GM12878 (cell line): Measurements from ENCODE around the gene CIAO2A. TPM values are rescaled to one million over a fixed set of nuclear protein-coding genes. Genes with fewer than 3 reads are reported as not detected.

Experiments
- ASH2L ChIP-seq: fragments of 300-600, 200-600 bp; sonication (generic); IDR thresholded peaks from 2 replicates; pipeline ENCODE4 v1.6.1; 2017; ENCODE audit warnings: low read depth, mild to moderate bottlenecking, borderline replicate concordance
- BCL11A ChIP-seq: IDR thresholded peaks from 2 replicates; pipeline ENCODE4 v1.6.1; 2011; ENCODE audit warnings: low read depth, low read length
- BMI1 ChIP-seq: fragments of 450-650 bp; IDR thresholded peaks from 2 replicates; pipeline ENCODE4 v1.6.1; 2016; ENCODE audit warnings: mild to moderate bottlenecking, moderate library complexity, borderline replicate concordance
- BRCA1 ChIP-seq: IDR thresholded peaks from 2 replicates; pipeline ENCODE4 v1.6.1; 2011; ENCODE audit warnings: low read depth, low read length, improper control_type of control experiment
- CREB1 ChIP-seq: IDR thresholded peaks from 2 replicates; pipeline ENCODE4 v1.6.1; 2012; ENCODE audit warnings: low read depth, mild to moderate bottlenecking, inconsistent platforms
- E4F1 ChIP-seq: fragments of 450-650 bp; IDR thresholded peaks from 2 replicates; pipeline ENCODE4 v1.6.1; 2018; ENCODE audit warnings: borderline replicate concordance, mild to moderate bottlenecking; ENCODE audit not compliant: partially characterized antibody
- ESRRA ChIP-seq: IDR thresholded peaks from 2 replicates; pipeline ENCODE4 v1.6.1; 2012; ENCODE audit warnings: mild to moderate bottlenecking, low read length, improper control_type of control experiment
- FOXK2 ChIP-seq: fragments of 450-650 bp; IDR thresholded peaks from 2 replicates; pipeline ENCODE4 v1.6.1; 2017; ENCODE audit warnings: mild to moderate bottlenecking, moderate library complexity
- IRF3 ChIP-seq: fragments of 450-650 bp; IDR thresholded peaks from 2 replicates; pipeline ENCODE4 v1.6.1; 2014; ENCODE audit warnings: mild to moderate bottlenecking
- JUNB ChIP-seq: IDR thresholded peaks from 2 replicates; pipeline ENCODE4 v1.6.1; 2016; ENCODE audit warnings: antibody characterized with exemption, mild to moderate bottlenecking
- MEF2A ChIP-seq: IDR thresholded peaks from 2 replicates; pipeline ENCODE4 v1.6.1; 2011; ENCODE audit warnings: low read depth, mild to moderate bottlenecking, low read length, moderate library complexity; ENCODE audit not compliant: insufficient read depth
- PML ChIP-seq: IDR thresholded peaks from 2 replicates; pipeline ENCODE4 v1.6.1; 2012; ENCODE audit warnings: low read length, inconsistent platforms
- POLR2AphosphoS2 ChIP-seq: IDR thresholded peaks from 2 replicates; pipeline ENCODE4 v1.6.1; 2011; ENCODE audit warnings: low read depth, mild to moderate bottlenecking, low read length, improper control_type of control experiment, moderate library complexity
- RBBP5 ChIP-seq: fragments of 200-600 bp; sonication (generic); conservative IDR thresholded peaks from 2 replicates; pipeline ENCODE4 v1.6.1; 2016
- RELB ChIP-seq: fragments of 450-650 bp; IDR thresholded peaks from 2 replicates; pipeline ENCODE4 v1.6.1; 2017; ENCODE audit warnings: low read depth, mild to moderate bottlenecking, moderate library complexity
- SIX5 ChIP-seq: IDR thresholded peaks from 2 replicates; pipeline ENCODE4 v1.6.1; 2011; ENCODE audit warnings: mild to moderate bottlenecking, low read depth, low read length, moderate library complexity; ENCODE audit not compliant: severe bottlenecking
- SP1 ChIP-seq: IDR thresholded peaks from one replicate; pipeline ENCODE4 v1.6.1; 2011; ENCODE audit warnings: low read depth, low read length
- TAF1 ChIP-seq: IDR thresholded peaks from 2 replicates; pipeline ENCODE4 v1.6.1; 2011; ENCODE audit warnings: mild to moderate bottlenecking, low read depth, low read length, borderline replicate concordance
- TARDBP ChIP-seq: IDR thresholded peaks from 2 replicates; pipeline ENCODE4 v1.6.1; 2016; ENCODE audit warnings: borderline replicate concordance
- TCF3 ChIP-seq: IDR thresholded peaks from 2 replicates; pipeline ENCODE4 v1.6.1; 2012; ENCODE audit warnings: low read depth, mild to moderate bottlenecking, low read length, borderline replicate concordance; ENCODE audit not compliant: insufficient read depth
- YY1 ChIP-seq: IDR thresholded peaks from 2 replicates; pipeline ENCODE4 v1.6.1; 2011; ENCODE audit warnings: low read depth, mild to moderate bottlenecking, low read length
- ZNF687 ChIP-seq: fragments of 450-650 bp; IDR thresholded peaks from 2 replicates; pipeline ENCODE4 v1.6.1; 2017; ENCODE audit warnings: mild to moderate bottlenecking, moderate library complexity
- polyA plus RNA-seq, 11 experiments: library from polyadenylated mRNA; depleted of rRNA in 4 of 11; unstranded in 6 of 11; stranded (reverse) in 5 of 11; fragments of >200 nt; fragmentation: Nextera tagmentation in 4 of 11; fragmentation: Illumina TruSeq in 1 of 11; extraction: Ambion mirVana in 4 of 11; extraction: Trizol in 1 of 11; gene quantifications; 1 replicate in 1 of 11; 2 replicates in 10 of 11; pipeline versions ENCODE4 v1.2.1 to v1.2.3, GENCODE V29; 2011 to 2016; ENCODE audit warnings: inconsistent platforms in 2 of 11, missing spikeins in 2 of 11, low read depth in 1 of 11
- total RNA-seq, 4 experiments: library from RNA; depleted of rRNA in 3 of 4; stranded (reverse); fragments of >200 nt in 3 of 4; fragmentation: Illumina TruSeq in 1 of 4; extraction: Trizol in 1 of 4; gene quantifications; 2 replicates each; pipeline versions ENCODE4 v1.2.1 to v1.2.3, GENCODE V29; 2013 to 2021

CIAO2A gene
- total and polyA plus RNA-seq, 10 of the 15 experiments (the other 5 are each of a cell fraction or from before 2014, with no cell fraction given) = 94.5 to 400 (median 204) TPM

GRCh38 chr15:64090527-64090926, 3.1 kb downstream of the CIAO2A start (continued):
- no peak for TF ChIP-seq IRF3
- no peak for TF ChIP-seq FOXK2
- TF ChIP-seq RBBP5 = no peak
- TF ChIP-seq ASH2L = no peak
- TF ChIP-seq CREB1 = no peak
- 0 out of 2 replicates have a peak, but pooled peaks have one; percentile 30 for TF ChIP-seq BCL11A
- TF ChIP-seq SIX5 = no peak
- TF ChIP-seq BRCA1 = no peak
- TF ChIP-seq JUNB = no peak
- TF ChIP-seq TCF3 = 0 out of 2 replicates have a peak, but pooled peaks have one; percentile 50
- peak; percentile 84 for TF ChIP-seq RELB
- TF ChIP-seq TARDBP = no peak
- TF ChIP-seq SP1 = no peak
- no peak for TF ChIP-seq E4F1
- TF ChIP-seq POLR2AphosphoS2 = no peak
- no peak for TF ChIP-seq TAF1
- TF ChIP-seq ESRRA = no peak
- 0 out of 2 replicates have a peak, but pooled peaks have one; percentile 43 for TF ChIP-seq MEF2A
- TF ChIP-seq BMI1 = no peak; the same call in 1 of the 2 replicates
- 0 out of 2 replicates have a peak, but pooled peaks have one; percentile 40 for TF ChIP-seq YY1
- TF ChIP-seq ZNF687 = no peak
- TF ChIP-seq PML = no peak
